Osteoblast (primary cell): ENCODE results near the gene MUS81. TPM values are rescaled to one million over a fixed set of nuclear protein-coding genes. Genes with fewer than 3 reads are reported as not detected.
A peak's percentile ranks its signal among the peaks of the same experiment; 100 is the strongest.

Experiments
- DNase-seq: peaks from one replicate; pipeline ENCODE4 v3.0.0; 2011; ENCODE audit warnings: low spot score, mixed read lengths; ENCODE audit not compliant: insufficient read length; ENCODE audit errors: missing footprints
- H2AFZ ChIP-seq: 2 replicates; pipeline ENCODE4 v1.6.0; 2011; ENCODE audit warnings: mild to moderate bottlenecking, low read length
- H3K27ac ChIP-seq: 2 replicates; pipeline ENCODE4 v1.5.1; 2011; ENCODE audit warnings: mild to moderate bottlenecking, low read depth, low read length, moderate library complexity
- H3K27me3 ChIP-seq: 2 replicates; pipeline ENCODE4 v1.6.0; 2012; ENCODE audit warnings: mild to moderate bottlenecking, control low read depth, inconsistent platforms, low read length, moderate library complexity; ENCODE audit not compliant: insufficient read depth
- H3K36me3 ChIP-seq: 2 replicates; pipeline ENCODE4 v1.5.1; 2011; ENCODE audit warnings: mild to moderate bottlenecking, low read length, control low read depth, moderate library complexity; ENCODE audit not compliant: insufficient read depth
- H3K4me1 ChIP-seq: 2 replicates; pipeline ENCODE4 v1.5.1; 2011; ENCODE audit warnings: mild to moderate bottlenecking, low read length, control low read depth, moderate library complexity; ENCODE audit not compliant: insufficient read depth
- H3K4me2 ChIP-seq: 2 replicates; pipeline ENCODE4 v1.6.0; 2011; ENCODE audit warnings: mild to moderate bottlenecking, low read length; ENCODE audit not compliant: insufficient read depth
- H3K4me3 ChIP-seq: fragments of 200-600 bp; sonication (generic); 3 replicates; pipeline ENCODE4 v1.5.1; 2012; ENCODE audit warnings: mild to moderate bottlenecking, low read length, inconsistent platforms; ENCODE audit not compliant: insufficient read depth
- H3K79me2 ChIP-seq: 2 replicates; pipeline ENCODE4 v1.6.0; 2012; ENCODE audit warnings: mild to moderate bottlenecking, low read length, control low read depth, inconsistent platforms; ENCODE audit not compliant: insufficient read depth
- H3K9me3 ChIP-seq: 2 replicates; pipeline ENCODE4 v1.5.1; 2011; ENCODE audit warnings: low read depth, low read length, control low read depth
- H4K20me1 ChIP-seq: 2 replicates; pipeline ENCODE4 v1.6.0; 2012; ENCODE audit warnings: mild to moderate bottlenecking, low read length, control low read depth; ENCODE audit not compliant: insufficient read depth
- total RNA-seq: library from RNA; depleted of rRNA; stranded (reverse); fragments of >200 nt; gene quantifications from 2 replicates; pipeline ENCODE4 v1.2.3, GENCODE V29; 2012
- TF ChIP-seq, protein P1 (sequence below): IDR thresholded peaks from 2 replicates; pipeline ENCODE4 v1.5.1; 2011; ENCODE audit warnings: mild to moderate bottlenecking, low read depth, low read length, moderate library complexity; ENCODE audit errors: extremely low read depth

MUS81 gene
- total RNA-seq, 1 donor = 53.6 TPM

DNA sequence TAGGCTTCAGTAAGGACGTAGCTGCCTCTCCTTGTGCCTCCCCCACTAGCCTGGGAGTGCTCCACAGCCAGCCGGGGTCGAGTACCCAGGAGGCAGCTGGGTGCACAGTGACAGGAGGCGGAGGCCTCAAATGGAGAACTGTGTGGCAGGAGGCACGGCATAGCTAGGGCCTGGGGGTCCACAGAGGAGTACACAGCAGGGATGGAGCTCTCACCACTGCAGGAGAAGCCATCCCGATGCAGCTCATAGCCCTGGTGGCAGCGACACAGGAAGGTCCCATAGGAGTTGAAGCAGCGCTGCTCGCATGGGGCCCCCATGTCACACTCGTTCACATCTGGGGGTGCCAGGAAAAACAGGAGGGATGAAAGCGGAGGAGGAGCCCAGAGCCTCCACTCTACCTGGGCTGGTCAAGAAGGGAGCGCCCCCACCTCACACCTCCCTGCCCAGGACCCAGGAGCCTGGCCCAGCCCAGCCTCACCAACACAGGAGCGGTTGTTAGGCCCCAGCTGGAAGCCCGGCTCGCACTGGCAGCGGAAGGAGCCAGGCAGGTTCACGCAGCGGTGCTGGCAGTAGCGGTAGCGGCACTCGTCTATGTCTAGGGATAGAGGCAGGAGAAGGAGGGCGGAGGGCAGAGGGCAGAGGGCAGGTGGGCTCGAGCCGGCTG is 9.5 kb downstream of the MUS81 start:
- Histone ChIP-seq H3K4me2 (no peak overlapping the region), H3K27ac (peak overlapping the region; percentile 23), H3K27me3 (no peaks in the 10 kb centered on the region), H3K79me2 (peaks cover 44% of the 10 kb centered on the region), H3K4me1 (peaks cover 20% of the 10 kb centered on the region), H4K20me1 (peaks cover 32% of the 10 kb centered on the region), H3K4me3 (no peak overlapping the region), H3K36me3 (peaks cover 59% of the 10 kb centered on the region), H3K9me3 (no peaks in the 10 kb centered on the region), H2AFZ (no peak overlapping the region)
- TF ChIP-seq, protein P1, sequence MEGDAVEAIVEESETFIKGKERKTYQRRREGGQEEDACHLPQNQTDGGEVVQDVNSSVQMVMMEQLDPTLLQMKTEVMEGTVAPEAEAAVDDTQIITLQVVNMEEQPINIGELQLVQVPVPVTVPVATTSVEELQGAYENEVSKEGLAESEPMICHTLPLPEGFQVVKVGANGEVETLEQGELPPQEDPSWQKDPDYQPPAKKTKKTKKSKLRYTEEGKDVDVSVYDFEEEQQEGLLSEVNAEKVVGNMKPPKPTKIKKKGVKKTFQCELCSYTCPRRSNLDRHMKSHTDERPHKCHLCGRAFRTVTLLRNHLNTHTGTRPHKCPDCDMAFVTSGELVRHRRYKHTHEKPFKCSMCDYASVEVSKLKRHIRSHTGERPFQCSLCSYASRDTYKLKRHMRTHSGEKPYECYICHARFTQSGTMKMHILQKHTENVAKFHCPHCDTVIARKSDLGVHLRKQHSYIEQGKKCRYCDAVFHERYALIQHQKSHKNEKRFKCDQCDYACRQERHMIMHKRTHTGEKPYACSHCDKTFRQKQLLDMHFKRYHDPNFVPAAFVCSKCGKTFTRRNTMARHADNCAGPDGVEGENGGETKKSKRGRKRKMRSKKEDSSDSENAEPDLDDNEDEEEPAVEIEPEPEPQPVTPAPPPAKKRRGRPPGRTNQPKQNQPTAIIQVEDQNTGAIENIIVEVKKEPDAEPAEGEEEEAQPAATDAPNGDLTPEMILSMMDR = no peak
- DNase-seq = peak; percentile 84

DNA sequence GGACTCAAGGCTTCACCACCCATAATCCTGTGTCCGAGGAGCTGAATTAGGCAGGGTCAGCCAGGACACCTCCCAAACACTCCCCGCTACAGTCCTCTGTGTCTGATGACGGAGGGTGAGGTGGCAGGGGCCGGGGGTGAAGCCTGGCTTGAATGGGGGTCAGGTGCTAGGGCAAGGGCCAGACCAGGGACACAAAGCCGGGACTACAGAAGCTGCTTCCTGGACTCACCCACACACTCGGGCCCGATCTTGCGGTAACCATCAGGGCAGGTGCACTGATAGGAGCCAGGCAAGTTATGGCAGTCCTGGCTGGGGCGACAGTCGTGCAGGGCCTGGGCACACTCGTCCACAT is 10.1 kb downstream of the MUS81 start:
- TF ChIP-seq, protein P1 = no peak
- Histone ChIP-seq H3K4me1 (peaks cover 20% of the 10 kb centered on the region), H3K79me2 (peaks cover 44% of the 10 kb centered on the region), H4K20me1 (peaks cover 30% of the 10 kb centered on the region), H3K27ac (peak overlapping the region; percentile 23), H3K9me3 (no peaks in the 10 kb centered on the region), H3K36me3 (peaks cover 54% of the 10 kb centered on the region), H3K4me2 (peak overlapping the region; percentile 81), H2AFZ (no peak overlapping the region), H3K27me3 (no peaks in the 10 kb centered on the region), H3K4me3 (peak overlapping the region; percentile 81)
- DNase-seq = peak; percentile 87

DNA sequence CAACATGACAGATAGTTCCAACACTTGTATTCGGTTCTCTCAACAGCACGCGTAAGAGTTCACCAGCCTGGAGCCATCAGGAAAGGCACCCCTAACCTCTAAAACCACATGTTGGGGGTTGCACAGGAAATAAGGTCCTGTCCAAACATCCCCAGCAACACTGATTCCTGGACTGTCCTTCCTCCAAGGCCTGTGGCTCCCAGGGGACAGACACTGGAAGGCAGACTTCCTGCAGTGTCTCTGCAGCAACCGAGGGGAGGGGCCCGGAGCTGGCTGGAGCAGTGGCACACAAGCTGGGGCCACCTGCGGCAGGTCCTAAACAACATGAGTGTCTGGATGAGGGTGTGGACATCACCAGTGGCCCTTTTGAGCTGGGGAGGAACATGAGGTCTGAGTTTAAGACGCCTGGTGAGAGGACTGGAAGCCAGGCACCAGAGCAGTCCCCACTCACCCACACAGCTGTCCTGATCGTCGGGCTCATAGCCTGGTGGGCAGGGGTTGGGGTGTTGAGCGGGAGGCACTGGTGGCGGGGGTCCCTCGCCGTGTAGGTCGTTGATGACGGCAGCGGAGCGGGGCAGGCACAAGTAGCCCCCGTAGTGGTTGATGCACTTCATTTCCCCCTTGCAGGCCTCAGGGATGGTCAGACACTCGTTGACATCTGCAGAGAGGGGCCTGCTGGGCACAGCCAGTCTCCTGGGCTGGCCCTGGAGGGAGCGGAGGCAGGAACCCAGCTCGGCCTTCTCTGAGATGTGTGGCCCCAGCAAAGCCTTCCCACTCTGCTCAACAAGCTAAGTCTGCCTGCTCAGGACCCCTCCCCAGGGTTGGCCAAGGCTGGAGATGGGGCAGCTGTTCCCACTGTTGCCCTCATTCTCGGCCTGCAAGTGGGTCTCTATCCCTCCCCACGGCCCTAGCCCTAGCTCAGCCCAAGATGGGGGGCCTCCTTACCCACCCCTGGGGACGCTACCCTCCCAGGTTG is 10.8 kb downstream of the MUS81 start:
- Histone ChIP-seq H3K36me3 (peaks cover 46% of the 10 kb centered on the region), H3K79me2 (peaks cover 44% of the 10 kb centered on the region), H3K9me3 (no peaks in the 10 kb centered on the region), H4K20me1 (peaks cover 24% of the 10 kb centered on the region), H3K4me1 (peaks cover 20% of the 10 kb centered on the region), H3K27me3 (no peaks in the 10 kb centered on the region), H2AFZ (no peak overlapping the region), H3K27ac (peak overlapping the region; percentile 68), H3K4me2 (peak overlapping the region; percentile 81), H3K4me3 (peak overlapping the region; percentile 81)
- TF ChIP-seq, protein P1 = no peak
- DNase-seq = peak; percentile 95
